Stimulated activated CD8-positive, alpha-beta memory T cell treated with anti-CD3 and anti-CD28 coated beads, Interleukin-7, amount 100 ng/mL, for 4 hours (primary cell): ENCODE results near the gene APOL3.
A peak's percentile ranks its signal among the peaks of the same experiment; 100 is the strongest.
"Not testable (repeated sequence)": the region's sequence is repeated elsewhere in the genome, so short reads cannot be mapped to it uniquely, and the experiment has no call there.

Experiments used
- DNase-seq, 2 donors: peaks; one replicate each; pipeline ENCODE4 v3.0.0-alpha.2; 2020; ENCODE audit warnings: low read depth in 2 of 2

Gene APOL3, protein sequence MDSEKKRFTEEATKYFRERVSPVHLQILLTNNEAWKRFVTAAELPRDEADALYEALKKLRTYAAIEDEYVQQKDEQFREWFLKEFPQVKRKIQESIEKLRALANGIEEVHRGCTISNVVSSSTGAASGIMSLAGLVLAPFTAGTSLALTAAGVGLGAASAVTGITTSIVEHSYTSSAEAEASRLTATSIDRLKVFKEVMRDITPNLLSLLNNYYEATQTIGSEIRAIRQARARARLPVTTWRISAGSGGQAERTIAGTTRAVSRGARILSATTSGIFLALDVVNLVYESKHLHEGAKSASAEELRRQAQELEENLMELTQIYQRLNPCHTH

DNA sequence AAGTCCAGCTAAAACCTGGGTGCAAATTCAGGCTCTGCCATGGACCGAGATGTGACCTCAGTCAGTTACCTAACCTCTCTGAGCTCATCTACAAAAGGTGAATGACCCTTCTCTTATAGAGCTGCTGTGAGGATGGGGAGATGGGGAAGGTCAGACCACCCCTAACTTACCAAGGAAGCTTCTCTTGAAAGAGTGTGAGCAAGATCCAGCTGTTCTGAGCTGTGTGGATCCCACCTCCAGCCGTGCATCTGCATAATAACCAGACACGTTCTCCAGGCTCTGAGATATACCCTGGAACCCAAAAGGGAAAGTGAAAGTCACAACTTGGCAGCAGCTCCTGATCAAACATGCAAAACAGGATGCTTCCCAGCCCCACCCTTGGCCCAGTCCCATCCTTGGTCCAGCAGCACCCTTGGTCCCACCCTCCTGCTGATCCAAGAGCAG is at the start of gene APOL3:
TSS of gene APOL3 (minus strand) at position 257 of the 444 bp plus-strand sequence. CDS start 11,700 bp downstream, outside the sequence.
- DNase-seq = peak in 1 of 2 donors; percentile 29

DNA sequence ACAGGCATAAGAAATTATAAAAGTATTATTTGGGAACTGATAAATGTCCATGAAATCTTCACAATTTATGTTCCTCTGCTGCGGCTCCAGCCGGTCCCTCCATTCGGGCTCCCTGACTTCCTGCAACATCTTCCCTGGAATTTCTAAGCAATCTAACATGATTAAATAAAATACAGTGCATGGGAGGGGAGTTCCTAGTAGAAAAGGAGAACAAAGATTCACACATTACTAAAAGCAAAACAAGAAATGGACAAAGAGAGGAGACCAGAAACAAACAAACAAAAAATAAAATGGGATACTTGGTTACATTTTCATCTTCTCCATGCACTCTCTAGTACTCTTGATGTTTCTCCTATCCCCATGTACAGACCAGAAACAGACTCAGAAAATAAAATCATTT is 49.7 kb upstream of the APOL3 start:
- no peak for DNase-seq

DNA sequence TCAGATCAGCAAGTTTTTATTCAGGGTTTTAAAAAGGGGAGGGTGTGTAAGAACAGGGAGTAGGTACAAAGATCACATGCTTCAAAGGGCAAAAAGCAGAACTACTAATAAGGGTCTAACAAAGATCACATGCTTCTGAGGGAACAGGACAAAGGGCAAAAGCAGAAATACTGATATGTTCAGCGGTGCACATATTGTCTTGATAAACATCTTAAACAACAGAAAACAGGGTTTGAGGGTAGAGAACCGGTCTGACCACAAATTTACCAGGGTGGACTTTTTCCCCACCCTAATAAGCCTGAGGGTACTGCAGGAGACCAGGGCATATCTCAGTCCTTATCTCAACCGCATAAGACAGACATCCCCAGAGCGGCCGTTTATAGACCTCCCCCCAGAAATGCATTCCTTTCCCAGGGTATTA is 48.9 kb upstream of the APOL3 start:
- not testable (repeated sequence) for DNase-seq

DNA sequence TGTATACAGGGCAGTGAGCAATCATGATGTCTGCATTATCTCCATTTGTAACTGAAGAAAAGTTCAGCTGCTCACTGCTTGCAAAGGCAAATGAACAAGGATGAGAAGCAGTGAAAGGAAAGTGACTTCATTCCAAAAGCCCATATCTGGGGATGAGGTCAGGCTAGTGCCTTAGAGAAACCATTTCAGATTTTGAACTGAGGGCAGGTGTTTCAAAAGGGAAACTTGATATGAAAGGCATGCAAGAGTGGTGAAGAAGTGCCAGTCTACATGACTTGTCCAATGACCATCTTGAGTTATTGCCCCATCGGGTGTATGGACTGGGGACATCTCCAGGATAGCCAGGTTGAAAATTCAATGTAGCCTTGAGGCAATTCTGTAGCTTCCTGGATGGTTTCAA is 48.4 kb upstream of the APOL3 start:
- DNase-seq = no peak

DNA sequence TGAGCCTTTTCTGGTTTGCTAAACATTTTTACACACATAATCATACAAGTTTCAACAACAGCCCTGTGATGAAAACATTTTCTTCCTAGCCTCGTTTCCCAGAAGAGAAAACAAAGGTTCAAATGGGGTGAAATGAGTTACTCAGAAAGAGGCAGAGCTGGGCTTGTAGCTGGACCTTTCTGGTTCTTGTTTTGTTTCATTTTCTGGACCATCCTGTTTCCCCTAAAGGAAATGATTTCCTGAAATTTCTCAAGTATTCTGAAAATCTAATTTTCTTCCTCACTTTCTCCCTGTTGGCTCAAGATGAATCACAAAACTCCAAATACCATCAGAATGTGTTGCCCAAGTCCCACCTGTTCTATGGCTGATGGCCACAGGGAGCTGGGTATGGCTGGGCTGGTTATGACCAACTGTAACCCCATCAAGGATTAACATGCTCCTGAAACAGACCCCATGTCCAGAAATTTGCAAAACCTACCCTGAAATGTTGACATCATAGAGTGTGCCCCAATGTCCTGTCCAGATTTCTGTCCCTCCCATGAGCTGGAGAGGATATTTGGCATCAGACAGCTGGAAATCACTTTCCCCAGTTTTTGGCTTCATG is 47.7 kb upstream of the APOL3 start:
- DNase-seq = no peak

DNA sequence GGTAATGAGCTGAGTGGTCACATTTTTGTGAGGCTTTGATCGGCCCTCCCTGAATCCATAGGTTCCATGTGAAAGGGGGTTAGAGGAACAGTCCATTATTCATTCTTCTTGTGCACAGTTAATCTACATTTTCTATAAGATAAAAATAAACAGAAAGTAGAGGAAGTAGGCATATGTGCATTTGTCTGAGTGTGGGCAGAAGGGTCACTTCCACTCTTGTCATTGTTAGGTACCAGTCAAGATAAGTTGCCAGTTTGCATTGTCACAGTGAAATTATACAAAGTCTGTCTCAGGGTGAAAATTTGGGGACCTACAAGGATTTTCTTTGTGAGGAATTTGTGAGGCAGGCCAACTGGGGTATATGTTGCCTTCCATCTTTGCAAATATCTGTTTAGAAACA is 45.7 kb upstream of the APOL3 start:
- DNase-seq = no peak

DNA sequence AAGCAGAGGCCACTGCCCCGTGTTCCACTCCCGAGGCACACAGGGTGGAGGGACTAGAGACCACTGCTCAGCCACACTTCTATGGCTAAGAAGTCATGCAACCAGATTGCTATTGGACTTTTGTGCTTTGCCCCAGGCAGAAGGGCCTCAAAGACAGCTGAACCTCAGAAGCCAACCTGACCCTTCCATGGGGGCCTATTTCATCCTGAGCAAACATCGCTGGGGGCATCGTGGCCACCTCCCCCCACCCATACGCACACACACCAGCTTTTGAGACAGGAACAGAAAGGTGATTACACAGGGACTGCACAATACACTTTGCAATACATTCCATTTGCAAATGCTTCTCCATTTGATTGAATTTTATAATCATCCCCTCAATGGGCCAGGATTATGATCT is 45.0 kb upstream of the APOL3 start:
- not testable (repeated sequence) for DNase-seq

DNA sequence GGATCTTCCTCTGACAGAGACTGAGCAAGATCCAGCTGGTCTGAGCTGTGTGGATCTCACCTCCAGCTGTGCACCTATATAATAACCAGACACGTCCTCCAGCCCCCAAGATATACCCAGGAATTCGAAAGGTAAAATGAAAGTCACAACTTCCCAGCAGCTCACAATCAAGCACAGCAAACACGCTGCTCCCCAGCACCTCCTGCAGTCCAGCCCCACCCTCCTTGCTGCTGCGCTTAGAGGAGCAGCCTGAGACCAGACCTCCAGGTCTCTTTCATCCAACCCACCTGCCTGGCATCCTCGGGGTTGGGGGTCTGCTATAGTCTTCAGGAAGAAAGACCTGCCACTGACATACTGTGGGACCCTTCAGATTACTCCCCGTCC is 44.1 kb upstream of the APOL3 start:
- DNase-seq = no peak

DNA sequence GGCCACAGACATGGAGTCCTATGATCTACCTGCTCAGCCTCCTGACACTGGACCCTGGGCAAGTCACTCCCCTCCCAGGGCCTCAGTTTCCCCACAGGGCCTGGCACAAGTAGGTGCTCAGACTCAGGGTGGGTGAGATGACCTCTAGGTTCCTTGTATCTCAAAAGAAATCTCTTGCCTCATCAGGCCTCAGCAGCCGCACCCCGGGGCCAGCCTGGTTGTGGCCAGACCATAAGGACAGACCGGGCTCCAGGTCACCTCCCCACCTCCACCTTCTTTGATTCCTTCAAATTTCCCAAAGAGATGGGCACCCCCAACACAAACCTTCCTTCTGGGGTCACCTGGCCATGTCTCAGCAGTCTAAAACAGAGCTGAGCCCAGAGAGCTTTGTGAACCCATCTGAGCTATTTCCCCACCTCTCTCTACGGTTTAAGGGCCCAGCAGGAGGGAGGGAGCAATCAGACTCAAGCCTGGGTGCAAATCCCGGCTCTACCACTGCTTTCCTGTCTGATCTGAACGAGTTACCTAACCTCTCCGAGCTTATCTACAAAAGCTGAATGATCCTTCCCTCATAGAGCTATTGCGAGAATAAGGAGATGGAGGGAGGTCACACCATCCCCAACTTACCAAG is 43.6 kb upstream of the APOL3 start:
- DNase-seq = no peak

DNA sequence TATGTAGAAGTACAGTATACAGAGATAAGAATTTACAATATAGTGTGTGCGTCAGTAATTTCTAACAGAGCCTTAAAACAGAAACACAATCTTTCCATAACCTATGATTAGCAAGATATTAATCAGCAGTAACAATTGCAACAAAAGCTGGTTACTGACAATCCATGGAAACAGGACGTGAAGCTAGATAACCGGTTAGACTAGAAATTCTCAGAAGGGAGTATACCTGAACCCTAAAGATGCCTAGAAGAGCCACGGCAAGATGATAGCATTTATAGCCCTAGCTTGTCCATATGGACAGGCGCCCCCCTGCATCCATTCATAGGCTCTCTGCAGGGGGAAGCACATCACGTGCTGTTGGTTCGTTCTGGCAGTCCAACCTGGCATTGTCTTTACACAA is 42.9 kb upstream of the APOL3 start:
- DNase-seq = not testable (repeated sequence)

DNA sequence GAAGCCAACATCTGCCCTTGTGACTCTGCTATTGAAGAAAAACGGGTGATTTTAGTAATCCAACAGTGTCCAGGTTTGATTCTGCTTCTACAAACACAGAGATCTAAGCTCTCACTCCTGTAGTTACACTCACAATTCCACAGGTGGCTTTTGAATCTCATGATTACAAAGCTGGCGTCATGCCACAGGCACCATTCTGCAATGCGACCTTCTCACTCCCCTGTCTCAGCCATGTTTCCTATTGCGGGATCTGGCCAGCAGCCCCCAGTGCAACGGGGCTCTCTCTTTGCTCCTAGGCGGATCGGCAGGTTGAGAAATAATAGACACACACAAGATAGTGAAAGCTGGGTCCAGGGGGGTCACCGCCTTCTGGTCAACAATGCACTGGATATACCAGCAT is 42.4 kb upstream of the APOL3 start:
- DNase-seq = not testable (repeated sequence)

DNA sequence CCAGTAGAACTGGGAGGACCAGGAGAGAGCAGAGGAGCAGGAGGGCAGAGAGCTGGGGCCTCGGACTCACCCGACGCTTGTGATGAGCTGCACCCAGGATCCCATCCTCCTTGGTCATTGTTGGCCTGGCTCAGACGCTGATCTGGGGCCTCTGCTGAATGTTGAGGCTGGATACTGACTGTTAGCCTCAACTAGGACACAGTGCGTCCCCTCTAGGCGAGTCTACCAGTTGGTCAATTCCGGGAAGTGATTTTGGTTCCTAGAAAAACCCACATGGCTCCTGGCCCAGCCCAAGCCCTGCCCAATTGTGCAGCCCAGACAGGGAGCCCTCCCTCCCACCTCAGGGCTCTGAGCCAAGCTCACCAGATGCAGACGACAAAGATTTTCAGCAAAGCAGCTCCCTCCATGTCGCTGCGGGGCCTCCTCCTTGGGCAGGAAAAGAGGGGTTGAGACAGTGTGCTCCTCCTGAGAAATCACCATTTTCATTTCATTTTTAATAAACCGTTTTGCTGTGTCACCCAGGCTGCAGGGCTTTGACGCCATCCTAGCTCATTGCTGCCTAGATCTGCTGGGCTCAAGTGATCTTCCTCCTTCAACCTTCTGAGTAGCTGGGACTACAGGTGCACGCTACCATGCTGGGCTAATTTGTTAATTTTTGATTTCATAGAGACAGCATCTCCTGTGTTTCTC is 41.2 kb upstream of the APOL3 start, which contains the start of gene APOL4:
TSS of gene APOL4 (minus strand) at position 180 of the 690 bp plus-strand sequence. CDS start at position 105, 75 bp downstream.
- no peak for DNase-seq

DNA sequence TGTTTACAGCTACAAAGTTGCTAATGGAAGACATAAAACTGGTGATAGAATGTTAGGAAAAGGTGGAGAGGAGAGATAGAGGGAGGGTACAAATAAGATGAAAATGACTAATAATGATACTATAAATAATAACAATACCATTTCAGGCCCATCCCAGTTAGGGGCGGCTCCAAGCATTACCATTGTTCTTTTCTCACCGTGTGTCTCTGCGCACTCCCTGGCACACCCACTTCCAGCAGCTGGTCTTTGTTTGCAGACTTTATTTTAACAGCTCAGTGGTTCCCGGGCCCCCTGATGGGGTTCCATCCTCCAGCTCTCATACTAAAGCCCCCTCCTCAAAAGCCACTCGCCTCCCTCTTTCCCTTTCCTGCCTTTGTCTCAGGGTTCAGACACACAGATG is 40.5 kb upstream of the APOL3 start:
- DNase-seq = not testable (repeated sequence)

DNA sequence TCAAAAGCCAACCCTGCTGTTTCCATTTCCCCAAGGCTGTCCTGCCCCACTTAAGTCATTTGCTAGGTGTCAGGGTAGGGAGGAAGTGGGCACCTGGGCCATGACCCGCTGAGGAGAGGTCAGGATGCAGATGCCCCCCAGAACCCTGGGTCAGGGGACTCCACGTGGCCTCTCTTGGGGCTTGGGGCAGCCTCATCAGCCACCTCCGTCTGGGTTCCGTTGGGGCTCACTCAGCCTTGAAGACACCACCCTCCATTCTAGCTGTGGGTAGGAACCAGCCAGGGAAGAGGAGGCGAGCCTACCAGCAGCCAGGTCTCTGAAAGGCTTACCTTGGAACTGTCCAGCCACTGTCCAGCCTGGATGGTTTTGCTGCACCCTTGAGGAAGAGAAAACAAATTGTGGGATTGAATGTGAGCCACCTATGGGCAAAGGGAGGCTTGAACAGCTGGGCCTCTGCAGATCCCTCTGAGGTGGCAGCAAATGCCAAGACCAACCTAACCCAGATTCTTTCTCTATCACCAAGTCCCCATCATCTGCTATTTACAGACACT is 38.5 kb upstream of the APOL3 start:
- no peak for DNase-seq

DNA sequence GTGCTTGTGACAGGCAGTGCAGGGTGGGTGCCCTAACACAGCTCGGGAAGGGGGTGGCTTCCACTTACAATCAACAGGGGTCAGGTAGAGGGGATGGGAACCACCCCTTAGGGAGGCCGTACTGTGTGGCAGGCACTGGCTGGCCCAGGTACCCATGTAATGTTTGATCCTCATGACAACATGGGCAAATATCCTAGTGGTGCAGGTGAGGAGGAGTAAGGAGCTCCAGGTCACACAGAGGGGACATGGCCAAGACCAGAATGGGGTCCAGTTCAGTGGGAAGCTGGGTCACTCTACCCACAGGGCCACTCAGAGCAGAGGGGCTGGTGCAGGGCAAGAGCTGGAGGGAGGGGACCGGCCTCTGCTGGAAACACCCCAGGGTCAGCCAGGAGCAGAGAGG is 38.0 kb upstream of the APOL3 start:
- DNase-seq = no peak

DNA sequence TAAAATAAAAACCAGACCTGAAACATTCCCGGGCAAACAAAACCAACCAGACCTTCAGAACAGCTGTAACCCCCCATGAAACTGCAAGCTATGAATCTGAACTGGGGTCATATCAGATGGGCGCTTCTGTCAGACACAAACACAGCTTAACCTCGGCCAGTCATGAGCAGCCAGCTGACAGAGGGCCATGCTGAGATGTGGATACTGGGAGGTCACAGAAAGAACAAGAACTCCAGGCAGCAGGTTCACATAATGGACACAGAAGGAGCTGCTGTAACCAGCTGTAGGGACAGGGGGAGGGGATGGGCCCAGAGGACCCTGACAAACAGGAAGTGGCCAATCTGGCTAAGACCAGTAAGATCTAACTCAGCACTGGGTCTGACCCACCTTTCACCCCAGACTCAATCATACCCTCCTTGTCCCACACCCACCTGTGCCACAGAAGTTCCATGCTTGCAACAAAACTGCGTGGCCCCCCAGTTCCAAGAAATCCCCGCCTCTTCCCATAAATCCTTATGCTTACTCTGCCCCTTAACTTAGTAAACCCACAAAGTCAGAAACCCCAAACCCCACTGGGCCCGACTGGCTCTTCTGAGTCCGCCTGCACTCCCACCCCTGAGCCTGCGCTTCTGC is 37.1 kb upstream of the APOL3 start:
- no peak for DNase-seq

DNA sequence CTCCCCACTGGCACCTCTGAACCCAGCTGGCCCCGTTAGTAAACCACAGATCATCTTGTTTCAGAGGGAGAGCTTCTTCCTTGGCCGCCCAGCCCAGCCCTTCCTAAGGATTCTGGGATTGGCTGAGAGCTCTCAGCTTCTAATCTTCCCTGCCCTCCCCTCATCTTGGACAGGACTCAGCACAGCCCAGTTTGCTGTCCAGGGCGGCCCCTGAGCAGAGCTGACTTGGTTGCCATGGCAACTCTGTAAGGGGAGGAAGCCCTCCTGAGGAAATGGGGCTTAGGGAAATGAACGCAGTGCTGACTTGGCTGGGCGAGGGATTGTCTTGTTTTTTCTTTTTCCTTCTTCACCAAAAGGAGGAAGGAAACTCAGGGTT is 36.5 kb upstream of the APOL3 start:
- DNase-seq = no peak

DNA sequence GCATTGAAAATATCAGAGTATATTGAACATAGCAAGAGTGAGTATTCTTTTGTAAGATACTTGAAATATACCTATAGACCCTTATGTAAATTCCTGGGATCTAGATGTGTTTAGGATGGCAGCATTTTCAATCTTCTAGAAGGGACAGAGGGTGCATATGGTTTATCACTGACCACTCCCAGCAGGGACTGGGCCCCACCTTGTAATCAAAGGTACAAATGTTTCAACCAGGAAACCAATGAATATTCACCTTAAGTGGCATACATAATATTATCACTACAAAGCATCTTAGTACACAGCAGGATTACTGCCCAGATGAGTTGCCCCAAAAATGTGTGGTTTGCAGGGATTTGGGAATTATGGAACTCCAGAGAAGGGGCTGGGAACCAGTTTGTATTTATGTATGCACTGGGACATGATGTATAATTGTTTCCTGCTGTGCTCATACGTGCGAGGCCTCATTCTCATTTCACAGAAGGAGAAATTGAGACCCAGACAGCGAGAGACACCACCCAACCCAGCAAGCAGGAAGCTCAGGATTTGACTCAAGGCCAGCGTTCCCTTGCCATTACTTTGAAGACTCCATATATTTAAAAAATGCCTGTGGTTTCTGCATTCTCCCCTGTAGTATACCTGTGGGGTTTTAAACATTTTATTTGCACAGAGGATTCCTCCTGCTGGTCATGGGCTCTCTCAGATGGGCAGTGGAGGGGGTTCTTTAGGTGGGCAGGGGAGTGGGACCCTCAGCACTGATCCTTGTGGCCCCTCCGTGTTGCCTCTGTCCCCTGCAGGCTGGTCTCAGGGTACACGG is 35.9 kb upstream of the APOL3 start:
- no peak for DNase-seq

DNA sequence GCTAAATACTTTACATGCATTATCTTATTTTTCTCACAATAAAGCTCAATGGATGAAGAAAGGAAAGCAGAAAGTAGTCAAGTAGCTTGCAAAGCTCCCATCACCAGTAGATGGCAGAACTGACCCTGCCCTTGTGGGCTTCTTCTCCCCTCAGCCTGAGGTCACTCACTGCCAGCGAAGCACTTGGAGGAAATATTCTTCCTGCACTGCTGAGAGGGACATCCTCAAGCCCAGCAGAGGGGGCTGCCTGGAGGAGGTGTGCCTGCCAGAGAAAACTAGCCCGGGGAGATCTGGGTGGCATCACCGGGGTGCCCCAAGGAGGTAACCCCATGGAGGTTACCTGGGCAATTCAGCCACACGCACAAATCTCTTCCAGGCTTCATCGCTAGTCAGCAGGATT is 34.4 kb upstream of the APOL3 start:
- DNase-seq = peak in 1 of 2 donors; percentile 12

DNA sequence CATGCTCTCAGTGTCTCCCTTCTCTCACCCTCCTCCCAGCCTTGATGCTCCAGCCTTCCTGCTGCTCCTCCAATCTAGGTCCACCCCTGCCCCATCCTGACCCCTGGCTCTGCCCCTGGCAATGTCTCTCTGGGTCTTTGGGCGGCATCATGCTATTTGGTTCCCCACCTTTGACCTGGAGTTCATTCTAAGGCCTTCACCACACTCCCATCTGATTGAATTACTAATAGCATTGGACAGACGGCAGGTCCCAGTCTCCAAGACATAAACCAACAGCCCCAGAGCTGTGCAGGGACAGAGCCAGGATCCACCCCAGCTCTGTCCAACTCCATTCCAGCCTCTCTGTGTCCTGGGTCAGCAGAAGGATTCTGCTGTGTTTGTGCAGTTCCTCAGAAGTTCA is 33.8 kb upstream of the APOL3 start:
- no peak for DNase-seq

DNA sequence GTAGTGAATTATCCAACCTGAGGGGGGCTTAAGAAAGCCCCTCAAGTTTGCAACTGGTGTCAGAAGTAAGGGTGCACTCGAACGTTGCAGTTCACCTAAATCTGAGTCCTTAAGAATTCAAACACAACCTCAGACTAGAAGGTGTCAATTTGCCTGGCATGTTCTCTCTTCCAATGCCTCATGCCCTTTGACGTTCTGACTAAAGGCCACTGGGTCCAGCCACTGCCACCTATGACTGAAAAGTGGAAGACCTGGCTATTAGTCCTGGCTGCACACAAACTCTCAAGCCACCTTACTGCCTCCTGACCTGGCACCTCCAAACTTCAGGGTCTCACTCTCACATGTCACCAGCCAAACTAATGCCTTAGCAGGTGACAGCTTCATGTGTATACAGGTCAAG is 33.0 kb upstream of the APOL3 start:
- DNase-seq = no peak
